ENCODE measurements around the gene BTN1A1. TPM values are rescaled to one million over a fixed set of nuclear protein-coding genes. Genes with fewer than 3 reads are reported as not detected.
"Not testable (repeated sequence)": the region's sequence is repeated elsewhere in the genome, so short reads cannot be mapped to it uniquely, and the experiment has no call there.

Gene BTN1A1
- total and polyA plus RNA-seq, 8 donors: not detected

- intact Hi-C loops (cut with DNase I; ENCODE audit: low total_unique reads): no loop called here
- Histone ChIP-seq H3K9me3 (no peaks in the 10 kb centered on the region), H3K27me3 (no peaks in the 10 kb centered on the region), H3K36me3 (peaks cover 10 to 25% (median 17%) of the 10 kb centered on the region in 4 donors), H3K4me1 (peaks cover 34 to 50% (median 41%) of the 10 kb centered on the region in 4 donors), H3K4me3 (peak overlapping the region; percentile 63 to 83 (median 76)), H3K27ac (peak overlapping the region; percentile 70 to 98 (median 93))
- DNase-seq: peak in 1 of 2 donors; percentile 76
- TF ChIP-seq POLR2A (IDR thresholded peaks at IDR 0.05) (no peak), EP300 (IDR thresholded peaks at IDR 0.05) (no peak), POLR2AphosphoS5 (IDR thresholded peaks at IDR 0.05) (no peak), CTCF (IDR thresholded peaks at IDR 0.05) (no peak)
- 8 to 16% (median 15%) methylated on average over 9 of the region's 9 CpGs for WGBS, 5 donors
These were observed 42.8 kb upstream of the BTN1A1 start for GRCh38 chr6:26457264-26457805.

- Histone ChIP-seq H3K36me3 (peaks cover 17 to 32% (median 24%) of the 10 kb centered on the region in 4 donors), H3K27ac (peak within 1 kb of the TSS; percentile 80 to 98 (median 93)), H3K9me3 (no peaks in the 10 kb centered on the region), H3K4me1 (peaks cover 34 to 53% (median 44%) of the 10 kb centered on the region in 4 donors), H3K27me3 (no peaks in the 10 kb centered on the region), H3K4me3 (peak within 1 kb of the TSS; percentile 63 to 83 (median 76))
- 0 to 1% (median 1%) methylated on average over 29 to 31 of the region's 31 CpGs for WGBS, 5 donors
- no peak for TF ChIP-seq POLR2A (IDR thresholded peaks at IDR 0.05)
- peak in 2 of 3 donors; percentile 27 to 39 for TF ChIP-seq POLR2AphosphoS5 (IDR thresholded peaks at IDR 0.05)
- intact Hi-C loops (cut with DNase I; ENCODE audit: low total_unique reads): no loop called here
- peak; percentile 79 to 97 for DNase-seq
These were observed 42.1 kb upstream of the BTN1A1 start, which contains the start of gene BTN2A1 for GRCh38 chr6:26457806-26458688. Gene BTN2A1 (plus strand): TSS chr6:26457955. CDS start chr6:26458637, 682 bp downstream.

- Histone ChIP-seq H3K27ac (no peak overlapping the region), H3K4me1 (peaks cover 34 to 59% (median 44%) of the 10 kb centered on the region in 4 donors), H3K36me3 (peaks cover 28 to 44% (median 36%) of the 10 kb centered on the region in 4 donors), H3K9me3 (no peaks in the 10 kb centered on the region), H3K4me3 (peak overlapping the region; percentile 63 to 83 (median 76)), H3K27me3 (no peaks in the 10 kb centered on the region)
- no peak for DNase-seq
- intact Hi-C loops (cut with DNase I; ENCODE audit: low total_unique reads): no loop called here
- TF ChIP-seq EP300 (IDR thresholded peaks at IDR 0.05) (no peak), POLR2A (IDR thresholded peaks at IDR 0.05) (no peak), CTCF (IDR thresholded peaks at IDR 0.05) (no peak), POLR2AphosphoS5 (IDR thresholded peaks at IDR 0.05) (no peak)
- 79 to 86% (median 82%) methylated on average over 16 of the region's 16 CpGs for WGBS, 5 donors
These were observed 40.9 kb upstream of the BTN1A1 start for GRCh38 chr6:26459023-26459810.

GRCh38 chr6:26461353-26461752, 38.8 kb upstream of the BTN1A1 start:
- H3K9me3 ChIP-seq; H3K27ac ChIP-seq; DNase-seq; intact Hi-C loops (cut with DNase I; ENCODE audit: low total_unique reads); H3K27me3 ChIP-seq: not testable (repeated sequence)
- H3K4me1 ChIP-seq: peaks cover 34 to 64% (median 44%) of the 10 kb centered on the region in 4 donors
- H3K4me3 ChIP-seq: peak overlapping the region in 2 of 4 donors; percentile 63 to 83
- WGBS, 5 donors: 73 to 79% (median 76%) methylated on average over 5 of the region's 5 CpGs
- H3K36me3 ChIP-seq: peaks cover 50 to 65% (median 57%) of the 10 kb centered on the region in 4 donors

DNA sequence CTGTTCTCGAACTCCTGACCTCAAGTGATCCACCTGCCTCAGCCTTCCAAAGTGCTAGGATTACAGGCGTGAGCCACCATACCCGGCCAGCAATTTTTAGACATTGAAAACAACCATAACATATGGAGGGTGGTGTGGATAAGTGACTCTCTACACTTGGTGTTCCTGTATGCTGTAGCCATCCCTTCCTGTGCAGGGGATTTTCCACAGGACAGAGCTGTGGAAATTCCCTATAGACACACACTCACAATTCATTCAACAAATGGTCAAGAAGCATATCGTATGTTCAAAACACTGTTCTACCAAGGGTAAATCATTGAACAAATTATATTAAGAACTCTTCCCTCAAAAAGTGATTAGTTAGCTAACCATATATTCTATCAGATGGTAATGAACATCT, 36.1 kb upstream of the BTN1A1 start:
- Histone ChIP-seq H3K4me1 (peaks cover 28 to 52% (median 33%) of the 10 kb centered on the region in 4 donors), H3K27me3 (no peaks in the 10 kb centered on the region), H3K27ac (no peak overlapping the region), H3K4me3 (no peak overlapping the region), H3K9me3 (no peaks in the 10 kb centered on the region), H3K36me3 (peaks cover 75 to 92% (median 84%) of the 10 kb centered on the region in 4 donors)
- TF ChIP-seq POLR2AphosphoS5 (IDR thresholded peaks at IDR 0.05) (no peak), CTCF (IDR thresholded peaks at IDR 0.05) (no peak), EP300 (IDR thresholded peaks at IDR 0.05) (no peak), POLR2A (IDR thresholded peaks at IDR 0.05) (no peak)
- WGBS, 5 donors: 88 to 94% (median 92%) methylated on average over 4 of the region's 4 CpGs
- intact Hi-C loops (cut with DNase I; ENCODE audit: low total_unique reads): no loop called here
- DNase-seq: no peak
